Breast epithelium (tissue), 3 donors: Measurements from ENCODE around the gene OR5C1.

Experiments used
- POLR2A ChIP-seq: fragments of 450-650 bp; IDR thresholded peaks from one replicate; pipeline ENCODE4 v1.6.1; 2016; ENCODE audit warnings: antibody characterized with exemption, mild to moderate bottlenecking, moderate library complexity
- POLR2AphosphoS5 ChIP-seq, 3 donors: sonication (generic); formaldehyde crosslinking; IDR thresholded peaks; one replicate each; pipeline ENCODE4 v1.6.1; 2017; ENCODE audit warnings: antibody characterized with exemption in 3 of 3
- TF ChIP-seq, protein P1 (sequence below), 3 donors: fragments of 450-650 bp; IDR thresholded peaks; one replicate each; pipeline ENCODE4 v1.5.1; 2016 to 2017; ENCODE audit warnings: antibody characterized with exemption in 3 of 3, mild to moderate bottlenecking in 3 of 3, moderate library complexity in 3 of 3

DNA sequence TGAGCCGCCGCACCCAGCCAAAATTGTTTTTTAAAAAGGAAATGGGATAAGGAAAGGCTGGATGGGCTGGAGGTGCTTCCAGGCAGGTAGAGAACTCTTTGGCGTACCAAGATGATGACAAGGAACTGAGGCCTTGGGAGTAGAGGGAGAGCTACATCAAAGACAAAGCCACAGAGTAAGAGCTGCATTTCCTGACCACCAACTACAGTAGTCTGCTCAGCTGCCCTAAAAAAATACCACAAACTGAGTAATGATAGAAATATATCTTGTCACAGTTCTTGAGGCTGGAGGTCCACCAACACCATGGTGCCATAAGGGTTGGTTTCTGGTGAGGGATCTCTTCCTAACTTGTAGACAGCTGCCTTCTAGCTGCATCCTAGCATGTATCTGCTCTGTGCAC is 19.4 kb downstream of the OR5C1 start:
- TF ChIP-seq, protein P1, sequence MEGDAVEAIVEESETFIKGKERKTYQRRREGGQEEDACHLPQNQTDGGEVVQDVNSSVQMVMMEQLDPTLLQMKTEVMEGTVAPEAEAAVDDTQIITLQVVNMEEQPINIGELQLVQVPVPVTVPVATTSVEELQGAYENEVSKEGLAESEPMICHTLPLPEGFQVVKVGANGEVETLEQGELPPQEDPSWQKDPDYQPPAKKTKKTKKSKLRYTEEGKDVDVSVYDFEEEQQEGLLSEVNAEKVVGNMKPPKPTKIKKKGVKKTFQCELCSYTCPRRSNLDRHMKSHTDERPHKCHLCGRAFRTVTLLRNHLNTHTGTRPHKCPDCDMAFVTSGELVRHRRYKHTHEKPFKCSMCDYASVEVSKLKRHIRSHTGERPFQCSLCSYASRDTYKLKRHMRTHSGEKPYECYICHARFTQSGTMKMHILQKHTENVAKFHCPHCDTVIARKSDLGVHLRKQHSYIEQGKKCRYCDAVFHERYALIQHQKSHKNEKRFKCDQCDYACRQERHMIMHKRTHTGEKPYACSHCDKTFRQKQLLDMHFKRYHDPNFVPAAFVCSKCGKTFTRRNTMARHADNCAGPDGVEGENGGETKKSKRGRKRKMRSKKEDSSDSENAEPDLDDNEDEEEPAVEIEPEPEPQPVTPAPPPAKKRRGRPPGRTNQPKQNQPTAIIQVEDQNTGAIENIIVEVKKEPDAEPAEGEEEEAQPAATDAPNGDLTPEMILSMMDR (IDR thresholded peaks at IDR 0.05) = no peak
- TF ChIP-seq POLR2A = no peak
- TF ChIP-seq POLR2AphosphoS5 (IDR thresholded peaks at IDR 0.05) = no peak
